HepG2 (cell line): ENCODE data around the gene FABP1. TPM values are rescaled to one million over a fixed set of nuclear protein-coding genes. Genes with fewer than 3 reads are reported as not detected.

Experiments used
- ATAC-seq: fragments of 200-7000 bp; cut with Tn5 transposase; 3 replicates; pipeline ENCODE4 v1.9.1; 2020; ENCODE audit warnings: mild to moderate bottlenecking, moderate library complexity
- BruUV-seq: library from RNA; stranded (reverse); fragments of 400-500 nt; replicated peaks from 2 replicates; lab custom pipeline; 2021; lab: Mats Ljungman, UMichigan
- CTCF ChIA-PET: fragments of 300-600 bp; formaldehyde crosslinking; extraction: SDS; loops from one replicate; lab custom pipeline; 2021; ENCODE audit warnings: low total read pairs, inconsistent platforms, low intra/inter-chr PET ratio; lab: Yijun Ruan, JAX
- POLR2A ChIA-PET: fragments of 350-600 bp; sonication (Branson Sonifier 250); formaldehyde crosslinking; loops from one replicate; lab custom pipeline; 2020; ENCODE audit warnings: antibody characterized with exemption, inconsistent platforms; lab: Yijun Ruan, JAX
- DNase-seq: peaks from one replicate; pipeline ENCODE4 v3.0.0-alpha.2; 2015; ENCODE audit warnings: low spot score
- FAIRE-seq: peaks from 3 replicates; lab custom pipeline; 2011; peaks lifted over from hg19 to GRCh38; lab: Jason Lieb, UNC
- H2AFZ ChIP-seq: one replicate; pipeline ENCODE4 v1.6.1; 2011; ENCODE audit warnings: low read length, inconsistent platforms
- H3K27ac ChIP-seq: fragments of 300-600 bp; 3 replicates; pipeline ENCODE4 v1.8.0; 2011; ENCODE audit warnings: mixed run types, mild to moderate bottlenecking, mixed read lengths, low read length, inconsistent platforms; ENCODE audit not compliant: insufficient read depth; ENCODE audit errors: extremely low read length
- H3K27me3 ChIP-seq, 2 experiments: fragments of 200-600 bp in 1 of 2; 2 replicates in 1 of 2; 3 replicates in 1 of 2; pipeline versions ENCODE4 v1.6.0 to v1.8.0; 2011; ENCODE audit warnings: low read length in 2 of 2, mild to moderate bottlenecking in 2 of 2, moderate library complexity in 2 of 2, inconsistent platforms in 1 of 2; ENCODE audit not compliant: insufficient read depth in 2 of 2, control insufficient read depth in 1 of 2
- H3K36me3 ChIP-seq, 2 experiments: fragments of 200-600 bp in 1 of 2; replicated peaks in 1 of 2; 2 replicates in 1 of 2; 3 replicates in 1 of 2; pipeline versions ENCODE4 v1.5.1 to v1.8.0; 2011; ENCODE audit warnings: low read length in 2 of 2, inconsistent platforms in 1 of 2; ENCODE audit not compliant: insufficient read depth in 2 of 2, control insufficient read depth in 1 of 2
- H3K4me1 ChIP-seq: 2 replicates; pipeline ENCODE4 v1.5.1; 2012; ENCODE audit warnings: low read length, inconsistent platforms; ENCODE audit not compliant: insufficient read depth
- H3K4me2 ChIP-seq: 2 replicates; pipeline ENCODE4 v1.6.0; 2011; ENCODE audit warnings: low read depth, low read length, inconsistent platforms
- H3K4me3 ChIP-seq, 3 experiments: fragments of 200-600 bp in 1 of 3; sonication (generic), shearing (Covaris generic) in 1 of 3; replicated peaks in 1 of 3; 2 replicates each; pipeline ENCODE4 v1.5.1; 2011 to 2016; ENCODE audit warnings: low read length in 3 of 3, inconsistent platforms in 2 of 3, low read depth in 2 of 3, mild to moderate bottlenecking in 2 of 3, control low read depth in 1 of 3, mixed read lengths in 1 of 3; ENCODE audit not compliant: insufficient read depth in 1 of 3
- H3K79me2 ChIP-seq: one replicate; pipeline ENCODE4 v1.6.1; 2011; ENCODE audit warnings: low read length, inconsistent platforms; ENCODE audit not compliant: insufficient read depth
- H3K9ac ChIP-seq: 2 replicates; pipeline ENCODE4 v1.6.0; 2011; ENCODE audit warnings: mild to moderate bottlenecking, low read depth, low read length, inconsistent platforms; ENCODE audit not compliant: insufficient read depth
- H3K9me3 ChIP-seq: 2 replicates; pipeline ENCODE4 v1.5.1; 2012; ENCODE audit warnings: mild to moderate bottlenecking, low read length
- H4K20me1 ChIP-seq: 2 replicates; pipeline ENCODE4 v1.6.0; 2011; ENCODE audit warnings: inconsistent platforms, mild to moderate bottlenecking, low read length, moderate library complexity; ENCODE audit not compliant: insufficient read depth
- ARID2 ChIP-seq: sonication (generic); formaldehyde crosslinking; IDR thresholded peaks from 2 replicates; pipeline ENCODE4 v1.8.1; 2022; ENCODE audit warnings: mild to moderate bottlenecking, missing genetic modification reagents, borderline replicate concordance
- ARNT ChIP-seq: fragments of 450-650 bp; IDR thresholded peaks from 2 replicates; pipeline ENCODE4 v1.6.1; 2017
- CHD2 ChIP-seq: IDR thresholded peaks from 2 replicates; pipeline ENCODE4 v1.6.1; 2011; ENCODE audit warnings: low read depth, low read length, improper control_type of control experiment
- CREM ChIP-seq, 2 experiments: sonication (generic) in 1 of 2; formaldehyde crosslinking in 1 of 2; IDR thresholded peaks; 2 replicates each; pipeline versions ENCODE4 v1.4.0 to v1.6.1; 2016 to 2020; ENCODE audit warnings: antibody characterized with exemption in 1 of 2, mild to moderate bottlenecking in 1 of 2, missing genetic modification reagents in 1 of 2
- HDAC1 ChIP-seq: sonication (generic); formaldehyde crosslinking; IDR thresholded peaks from 2 replicates; pipeline ENCODE4 v1.5.1; 2020; ENCODE audit warnings: mild to moderate bottlenecking, missing genetic modification reagents
- HDAC2 ChIP-seq: sonication (generic); formaldehyde crosslinking; IDR thresholded peaks from 2 replicates; pipeline ENCODE4 v1.4.0; 2020; ENCODE audit warnings: missing genetic modification reagents
- HNF4G ChIP-seq, 2 experiments: sonication (generic) in 1 of 2; formaldehyde crosslinking in 1 of 2; IDR thresholded peaks; 2 replicates each; pipeline versions ENCODE4 v1.4.0 to v1.6.1; 2011 to 2020; ENCODE audit warnings: borderline replicate concordance in 2 of 2, low read depth in 2 of 2, mild to moderate bottlenecking in 2 of 2, low read length in 1 of 2, missing genetic modification reagents in 1 of 2, moderate library complexity in 1 of 2
- KDM6A ChIP-seq: IDR thresholded peaks from 2 replicates; pipeline ENCODE4 v1.6.1; 2016; ENCODE audit warnings: low read depth
- RBFOX2 ChIP-seq: fragments of 200-400 bp; formaldehyde crosslinking; IDR thresholded peaks from 2 replicates; pipeline ENCODE4 v1.6.1; 2017; ENCODE audit warnings: low read depth, mild to moderate bottlenecking, low read length
- TOE1 ChIP-seq: sonication (generic); formaldehyde crosslinking; IDR thresholded peaks from 2 replicates; pipeline ENCODE4 v1.4.0; 2020; ENCODE audit warnings: mild to moderate bottlenecking, missing genetic modification reagents
- ZMYM4 ChIP-seq: sonication (generic); formaldehyde crosslinking; IDR thresholded peaks from 2 replicates; pipeline ENCODE4 v1.8.1; 2023; ENCODE audit warnings: mild to moderate bottlenecking, missing genetic modification reagents
- ZNF10 ChIP-seq: sonication (generic); formaldehyde crosslinking; IDR thresholded peaks from 2 replicates; pipeline ENCODE4 v1.4.0; 2020; ENCODE audit warnings: mild to moderate bottlenecking, low read depth, missing genetic modification reagents, borderline replicate concordance
- ZNF292 ChIP-seq: sonication (generic); formaldehyde crosslinking; IDR thresholded peaks from 2 replicates; pipeline ENCODE4 v1.8.1; 2022; ENCODE audit warnings: mild to moderate bottlenecking, low read depth, missing genetic modification reagents, borderline replicate concordance
- ZNF329 ChIP-seq: sonication (generic); formaldehyde crosslinking; IDR thresholded peaks from 2 replicates; pipeline ENCODE4 v1.9.0; 2021; ENCODE audit warnings: low read depth, mild to moderate bottlenecking, missing genetic modification reagents
- ZNF564 ChIP-seq: sonication (generic); formaldehyde crosslinking; IDR thresholded peaks from 2 replicates; pipeline ENCODE4 v1.8.1; 2023; ENCODE audit warnings: mild to moderate bottlenecking, missing genetic modification reagents
- ZNF768 ChIP-seq: sonication (generic); formaldehyde crosslinking; IDR thresholded peaks from 2 replicates; pipeline ENCODE4 v1.4.0; 2020; ENCODE audit warnings: missing genetic modification reagents
- ZNF776 ChIP-seq: sonication (generic); formaldehyde crosslinking; IDR thresholded peaks from 2 replicates; pipeline ENCODE4 v1.4.0; 2020; ENCODE audit warnings: mild to moderate bottlenecking, missing genetic modification reagents
- ZSCAN25 ChIP-seq: sonication (generic); formaldehyde crosslinking; IDR thresholded peaks from 2 replicates; pipeline ENCODE4 v1.8.0; 2022; ENCODE audit warnings: mild to moderate bottlenecking, missing genetic modification reagents
- WGBS: methylation state at CpG from one replicate; pipeline ENCODE4 v1.1.6; 2017; ENCODE audit warnings: low lambda C conversion rate; 5-methylcytosine and 5-hydroxymethylcytosine counted together
- in situ Hi-C: cut with HindIII; loops from 2 replicates; pipeline ENCODE4 v1.10.0; 2017; ENCODE audit warnings: low pct_unique_long_range_greater_than_20kb; ENCODE audit not compliant: extremely low pct_ligation_motif_present
- intact Hi-C: fragments of 100-400 bp; cut with micrococcal nuclease; formaldehyde crosslinking; loops from one replicate; pipeline ENCODE4 v1.10.0; 2022; ENCODE audit not compliant: unreplicated experiment
- polyA plus RNA-seq, 8 experiments: library from polyadenylated mRNA; depleted of rRNA in 3 of 8; stranded (reverse) in 7 of 8; unstranded in 1 of 8; fragments of >200 nt; fragmentation: Illumina TruSeq in 4 of 8; extraction: Trizol in 4 of 8; gene quantifications; 2 replicates each; pipeline versions ENCODE4 v1.2.1 to v1.2.3, GENCODE V29; 2011 to 2016; ENCODE audit warnings: low read depth in 4 of 8, missing spikeins in 1 of 8, mixed read lengths in 1 of 8; ENCODE audit not compliant: insufficient read depth in 1 of 8
- total RNA-seq, 5 experiments: library from RNA; depleted of rRNA; stranded (reverse); fragments of >200 nt; fragmentation: Illumina TruSeq; extraction: Trizol; gene quantifications; 2 replicates each; pipeline ENCODE4 v1.2.3, GENCODE V29; 2016; ENCODE audit warnings: low read depth in 1 of 5
- TF ChIP-seq, protein P1 (sequence below), 2 experiments: sonication (generic) in 1 of 2; formaldehyde crosslinking in 1 of 2; IDR thresholded peaks; 2 replicates each; pipeline versions ENCODE4 v1.5.1 to v1.6.1; 2011 to 2020; ENCODE audit warnings: borderline replicate concordance in 1 of 2, low read depth in 1 of 2, low read length in 1 of 2, mild to moderate bottlenecking in 1 of 2, missing genetic modification reagents in 1 of 2, moderate library complexity in 1 of 2
- TF ChIP-seq, protein P2 (sequence below): sonication (generic); formaldehyde crosslinking; IDR thresholded peaks from 2 replicates; pipeline ENCODE4 v1.5.0; 2020; ENCODE audit warnings: mild to moderate bottlenecking, missing genetic modification reagents

FABP1 gene
- total and polyA plus RNA-seq, 2 of the 13 experiments (the other 11 are each of a cell fraction or from before 2014, with no cell fraction given) = 644 to 1,608 TPM

- intact Hi-C loops (loop anchor here (1.0 to 5.0 kb wide), 3 partner anchors 12 to 72 kb away; partner anchors contain the start of gene FABP1), in situ Hi-C loops (no loop called here)
- 29% methylated on average over 6 of the region's 6 CpGs for WGBS
- Histone ChIP-seq H3K36me3 (no peaks in the 10 kb centered on the region), H4K20me1 (no peaks in the 10 kb centered on the region), H3K4me2 (peak overlapping the region; percentile 64), H3K9me3 (peaks cover 28% of the 10 kb centered on the region), H2AFZ (no peak overlapping the region), H3K4me3 (peak overlapping the region in 2 of 3 experiments; percentile 11 to 24; a peak in 3 of 6 replicates), H3K27ac (peak overlapping the region; percentile 89), H3K4me1 (peaks cover 69% of the 10 kb centered on the region), H3K27me3 (no peaks in the 10 kb centered on the region), H3K79me2 (no peaks in the 10 kb centered on the region), H3K9ac (peak overlapping the region; percentile 36)
- no peak for DNase-seq
- peak; percentile 27 for ATAC-seq
- ChIA-PET CTCF (no interaction called here), POLR2A (interaction anchor here (0.7 to 5.8 kb wide), 9 partner anchors 9 to 123 kb away, joined by 3 to 122 read pairs (median 8); partner anchors contain the start of genes FABP1 and RNU2-63P)
- TSS peak; percentile 99 for BruUV-seq
- FAIRE-seq = no peak
- TF ChIP-seq HDAC1 (no peak), ZSCAN25 (peak; percentile 51; the same call in 1 of the 2 replicates), CHD2 (no peak), ZNF768 (CRISPR knock-in tag) (peak; percentile 89; the same call in 1 of the 2 replicates), KDM6A (CRISPR knock-in tag) (no peak), HNF4G (IDR thresholded peaks at IDR 0.05; ENCODE audit: borderline replicate concordance, low read depth, low read length) (no peak), HNF4G (CRISPR knock-in tag; IDR thresholded peaks at IDR 0.05; ENCODE audit: borderline replicate concordance, low read depth) (no peak), ZNF10 (CRISPR knock-in tag) (no peak), RBFOX2 (peak; percentile 56; the same call in 1 of the 2 replicates), ZNF564 (CRISPR knock-in tag) (no peak), ARNT (no peak), ZMYM4 (no peak), HDAC2 (CRISPR knock-in tag) (peak; percentile 7; the same call in 1 of the 2 replicates), ZNF776 (no peak), TOE1 (CRISPR knock-in tag) (peak; percentile 5; the same call in 1 of the 2 replicates), ZNF292 (CRISPR knock-in tag) (no peak), CREM (IDR thresholded peaks at IDR 0.05) (no peak), CREM (CRISPR knock-in tag; IDR thresholded peaks at IDR 0.05) (no peak), ARID2 (CRISPR knock-in tag) (no peak), ZNF329 (CRISPR knock-in tag) (no peak)
- TF ChIP-seq, protein P1, sequence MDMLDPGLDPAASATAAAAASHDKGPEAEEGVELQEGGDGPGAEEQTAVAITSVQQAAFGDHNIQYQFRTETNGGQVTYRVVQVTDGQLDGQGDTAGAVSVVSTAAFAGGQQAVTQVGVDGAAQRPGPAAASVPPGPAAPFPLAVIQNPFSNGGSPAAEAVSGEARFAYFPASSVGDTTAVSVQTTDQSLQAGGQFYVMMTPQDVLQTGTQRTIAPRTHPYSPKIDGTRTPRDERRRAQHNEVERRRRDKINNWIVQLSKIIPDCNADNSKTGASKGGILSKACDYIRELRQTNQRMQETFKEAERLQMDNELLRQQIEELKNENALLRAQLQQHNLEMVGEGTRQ (IDR thresholded peaks at IDR 0.05; ENCODE audit: low read depth, low read length) = no peak
- TF ChIP-seq, protein P1 (CRISPR knock-in tag; IDR thresholded peaks at IDR 0.05; ENCODE audit: borderline replicate concordance) = no peak
- TF ChIP-seq, protein P2, sequence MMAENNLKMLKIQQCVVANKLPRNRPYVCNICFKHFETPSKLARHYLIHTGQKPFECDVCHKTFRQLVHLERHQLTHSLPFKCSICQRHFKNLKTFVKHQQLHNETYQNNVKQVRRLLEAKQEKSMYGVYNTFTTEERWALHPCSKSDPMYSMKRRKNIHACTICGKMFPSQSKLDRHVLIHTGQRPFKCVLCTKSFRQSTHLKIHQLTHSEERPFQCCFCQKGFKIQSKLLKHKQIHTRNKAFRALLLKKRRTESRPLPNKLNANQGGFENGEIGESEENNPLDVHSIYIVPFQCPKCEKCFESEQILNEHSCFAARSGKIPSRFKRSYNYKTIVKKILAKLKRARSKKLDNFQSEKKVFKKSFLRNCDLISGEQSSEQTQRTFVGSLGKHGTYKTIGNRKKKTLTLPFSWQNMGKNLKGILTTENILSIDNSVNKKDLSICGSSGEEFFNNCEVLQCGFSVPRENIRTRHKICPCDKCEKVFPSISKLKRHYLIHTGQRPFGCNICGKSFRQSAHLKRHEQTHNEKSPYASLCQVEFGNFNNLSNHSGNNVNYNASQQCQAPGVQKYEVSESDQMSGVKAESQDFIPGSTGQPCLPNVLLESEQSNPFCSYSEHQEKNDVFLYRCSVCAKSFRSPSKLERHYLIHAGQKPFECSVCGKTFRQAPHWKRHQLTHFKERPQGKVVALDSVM (CRISPR knock-in tag) = no peak
Measured at GRCh38 chr2:88139804-88140203, 11.9 kb upstream of the FABP1 start.
